Choroid plexus epithelial cell (primary cell): Measurements from ENCODE around the gene CXorf58.

Source experiments
- DNase-seq: peaks from one replicate; pipeline ENCODE4 v3.0.0-alpha.2; 2010; ENCODE audit warnings: low read depth
- H3K4me3 ChIP-seq: 2 replicates; pipeline ENCODE4 v1.5.1; 2011; ENCODE audit warnings: low read depth, mild to moderate bottlenecking, control low read depth, low read length, moderate library complexity
- CTCF ChIP-seq: conservative IDR thresholded peaks from 2 replicates; pipeline ENCODE4 v1.5.1; 2011; ENCODE audit warnings: low read depth, mild to moderate bottlenecking, control low read depth, inconsistent platforms, low read length, moderate library complexity

CXorf58 gene

GRCh38 chrX:23938690-23939089 lies 30.9 kb downstream of the CXorf58 start:
- DNase-seq = peak; percentile 30
- no peak for TF ChIP-seq CTCF
- H3K4me3 ChIP-seq = no peak overlapping the region

- no peak overlapping the region for H3K4me3 ChIP-seq
- no peak for TF ChIP-seq CTCF
- no peak for DNase-seq
Measured at GRCh38 chrX:23939203-23939602, 31.4 kb downstream of the CXorf58 start.

GRCh38 chrX:23944234-23944633 lies 36.4 kb downstream of the CXorf58 start:
- no peak overlapping the region for H3K4me3 ChIP-seq
- no peak for DNase-seq
- no peak for TF ChIP-seq CTCF

- no peak overlapping the region for H3K4me3 ChIP-seq
- DNase-seq = no peak
- TF ChIP-seq CTCF = no peak
Measured at GRCh38 chrX:23945206-23945605, 37.4 kb downstream of the CXorf58 start.

GRCh38 chrX:23952391-23952790 lies 44.6 kb downstream of the CXorf58 start:
- TF ChIP-seq CTCF = no peak
- no peak overlapping the region for H3K4me3 ChIP-seq
- DNase-seq = no peak

GRCh38 chrX:23952984-23953907 lies 45.4 kb downstream of the CXorf58 start:
- no peak for TF ChIP-seq CTCF
- H3K4me3 ChIP-seq = no peak overlapping the region
- DNase-seq = peak; percentile 15

- H3K4me3 ChIP-seq = no peak overlapping the region
- no peak for DNase-seq
- no peak for TF ChIP-seq CTCF
Measured at GRCh38 chrX:23953908-23954269, 46.1 kb downstream of the CXorf58 start.
